RWPE1 (cell line): Measurements from ENCODE around the gene SND1.

Source experiments
- CTCF ChIA-PET: fragments of 350-600 bp; sonication (Branson Sonifier 250); formaldehyde crosslinking; extraction: SDS; loops from one replicate; lab custom pipeline; 2021; lab: Yijun Ruan, JAX
- POLR2A ChIA-PET: fragments of 400-600 bp; formaldehyde crosslinking; extraction: SDS; loops from one replicate; lab custom pipeline; 2020; ENCODE audit warnings: antibody characterized with exemption; ENCODE audit not compliant: low non-redundant PET; lab: Yijun Ruan, JAX
- DNase-seq: peaks from one replicate; pipeline ENCODE4 v3.0.0; 2012; ENCODE audit warnings: low spot score
- H3K27ac ChIP-seq: fragments of 450-650 bp; 2 replicates; pipeline ENCODE4 v1.5.1; 2017
- CTCF ChIP-seq: fragments of 450-650 bp; conservative IDR thresholded peaks from 2 replicates; pipeline ENCODE4 v1.5.1; 2017; ENCODE audit warnings: low read depth, mild to moderate bottlenecking

The SND1 gene

GRCh38 chr7:128132426-128133069, 480.6 kb downstream of the SND1 start:
- ChIA-PET POLR2A (no interaction called here), CTCF (no interaction called here)
- no peak for DNase-seq
- no peak overlapping the region for H3K27ac ChIP-seq
- no peak for TF ChIP-seq CTCF

- DNase-seq = no peak
- POLR2A ChIA-PET = no interaction called here
- CTCF ChIA-PET = interaction anchor here (0.6 to 4.2 kb wide), 8 partner anchors 33 to 486 kb away, joined by 3 to 58 read pairs (median 4); no protein-coding TSS in a partner anchor
- no peak for TF ChIP-seq CTCF
- H3K27ac ChIP-seq = no peak overlapping the region
These were observed 483.1 kb downstream of the SND1 start for GRCh38 chr7:128135159-128135514.

GRCh38 chr7:128135515-128136214, 483.7 kb downstream of the SND1 start:
- POLR2A ChIA-PET = no interaction called here
- peak; percentile 100 for TF ChIP-seq CTCF
- DNase-seq = peak; percentile 63

GRCh38 chr7:128136215-128136597, 484.2 kb downstream of the SND1 start:
- CTCF ChIA-PET = interaction anchor here (0.6 to 4.2 kb wide), 6 partner anchors 34 to 811 kb away, joined by 3 to 58 read pairs (median 4); no protein-coding TSS in a partner anchor
- no peak overlapping the region for H3K27ac ChIP-seq
- POLR2A ChIA-PET = no interaction called here
- no peak for TF ChIP-seq CTCF
- no peak for DNase-seq

More at GRCh38 chr7:128135515-128136214, 483.7 kb downstream of the SND1 start:
- CTCF ChIA-PET = interaction anchor here (0.6 to 4.2 kb wide), 10 partner anchors 33 to 810 kb away, joined by 3 to 58 read pairs (median 4); no protein-coding TSS in a partner anchor
- no peak overlapping the region for H3K27ac ChIP-seq

GRCh38 chr7:128137181-128137580, 485.2 kb downstream of the SND1 start:
- ChIA-PET CTCF (interaction anchor here (1.0 to 4.2 kb wide), 2 partner anchors 9 to 71 kb away, joined by 3 to 58 read pairs; no protein-coding TSS in a partner anchor), POLR2A (no interaction called here)
- TF ChIP-seq CTCF = no peak
- H3K27ac ChIP-seq = no peak overlapping the region
- peak; percentile 34 for DNase-seq

GRCh38 chr7:128139406-128139805, 487.4 kb downstream of the SND1 start:
- no peak for TF ChIP-seq CTCF
- CTCF ChIA-PET = no interaction called here
- no peak overlapping the region for H3K27ac ChIP-seq
- POLR2A ChIA-PET = no interaction called here
- DNase-seq = no peak
